AG09309 (cell line): Measurements from ENCODE around the gene ELP1.

Source experiments
- DNase-seq: peaks from one replicate; pipeline ENCODE4 v3.0.0-alpha.2; 2010; ENCODE audit warnings: low read depth
- H3K4me3 ChIP-seq: 2 replicates; pipeline ENCODE4 v1.5.1; 2011; ENCODE audit warnings: mild to moderate bottlenecking, low read depth, low read length, moderate library complexity; ENCODE audit not compliant: control insufficient read depth
- TF ChIP-seq, protein P1 (sequence below): IDR thresholded peaks from 2 replicates; pipeline ENCODE4 v1.5.1; 2011; ENCODE audit warnings: mild to moderate bottlenecking, low read depth, low read length, inconsistent platforms; ENCODE audit not compliant: insufficient read depth, control insufficient read depth; ENCODE audit errors: missing control alignments

Gene ELP1

GRCh38 chr9:108869092-108869725 is 64.7 kb downstream of the ELP1 start:
- TF ChIP-seq, protein P1, sequence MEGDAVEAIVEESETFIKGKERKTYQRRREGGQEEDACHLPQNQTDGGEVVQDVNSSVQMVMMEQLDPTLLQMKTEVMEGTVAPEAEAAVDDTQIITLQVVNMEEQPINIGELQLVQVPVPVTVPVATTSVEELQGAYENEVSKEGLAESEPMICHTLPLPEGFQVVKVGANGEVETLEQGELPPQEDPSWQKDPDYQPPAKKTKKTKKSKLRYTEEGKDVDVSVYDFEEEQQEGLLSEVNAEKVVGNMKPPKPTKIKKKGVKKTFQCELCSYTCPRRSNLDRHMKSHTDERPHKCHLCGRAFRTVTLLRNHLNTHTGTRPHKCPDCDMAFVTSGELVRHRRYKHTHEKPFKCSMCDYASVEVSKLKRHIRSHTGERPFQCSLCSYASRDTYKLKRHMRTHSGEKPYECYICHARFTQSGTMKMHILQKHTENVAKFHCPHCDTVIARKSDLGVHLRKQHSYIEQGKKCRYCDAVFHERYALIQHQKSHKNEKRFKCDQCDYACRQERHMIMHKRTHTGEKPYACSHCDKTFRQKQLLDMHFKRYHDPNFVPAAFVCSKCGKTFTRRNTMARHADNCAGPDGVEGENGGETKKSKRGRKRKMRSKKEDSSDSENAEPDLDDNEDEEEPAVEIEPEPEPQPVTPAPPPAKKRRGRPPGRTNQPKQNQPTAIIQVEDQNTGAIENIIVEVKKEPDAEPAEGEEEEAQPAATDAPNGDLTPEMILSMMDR = no peak
- no peak for DNase-seq
- H3K4me3 ChIP-seq = no peak overlapping the region

GRCh38 chr9:108867829-108868228 is 66.1 kb downstream of the ELP1 start:
- DNase-seq = no peak
- TF ChIP-seq, protein P1 = no peak
- no peak overlapping the region for H3K4me3 ChIP-seq

DNA sequence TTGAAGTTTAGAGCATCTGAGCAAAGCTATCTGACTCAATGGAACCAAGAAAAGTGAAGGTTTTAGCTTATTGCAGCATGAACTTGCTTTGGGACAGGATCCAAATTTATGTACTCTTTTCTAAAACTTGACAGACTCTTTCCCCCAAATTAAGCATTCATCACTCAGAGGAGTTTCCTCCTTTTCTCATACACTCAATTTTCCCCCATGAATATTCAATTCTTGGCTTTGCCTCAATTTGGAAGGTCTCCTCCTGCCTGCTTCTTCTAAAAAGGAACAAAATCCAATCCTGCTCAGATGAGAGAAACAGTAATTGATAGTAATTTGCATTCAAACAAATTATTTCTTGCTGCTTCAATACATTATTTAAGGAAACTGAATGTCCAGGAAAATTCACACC is 66.8 kb downstream of the ELP1 start:
- no peak for DNase-seq
- TF ChIP-seq, protein P1 = no peak

DNA sequence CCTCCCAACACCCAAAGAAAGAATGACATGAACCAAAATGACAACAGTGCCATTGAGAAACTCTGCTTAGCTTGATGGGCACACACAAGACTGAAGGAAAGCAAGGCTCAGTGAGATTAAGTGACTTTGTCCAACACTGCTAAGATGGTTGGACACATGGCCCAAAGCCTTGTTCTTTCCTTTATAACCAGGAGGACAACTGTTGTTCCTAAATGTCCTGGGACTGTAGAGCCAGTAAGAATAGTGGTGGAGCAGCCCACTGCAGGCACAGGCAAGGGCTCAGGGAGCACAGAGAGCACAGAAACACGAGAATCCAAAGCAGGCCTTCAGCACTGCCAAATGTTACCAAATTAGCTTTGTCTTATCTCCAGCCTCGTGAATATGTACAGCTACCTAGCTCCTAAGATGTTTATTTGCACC is 67.9 kb downstream of the ELP1 start:
- TF ChIP-seq, protein P1 = no peak
- no peak for DNase-seq
- H3K4me3 ChIP-seq = no peak overlapping the region

More for the DNA sequence above, 66.8 kb downstream of the ELP1 start:
- H3K4me3 ChIP-seq = no peak overlapping the region

GRCh38 chr9:108865037-108865436 is 68.9 kb downstream of the ELP1 start:
- DNase-seq = no peak
- H3K4me3 ChIP-seq = no peak overlapping the region
- TF ChIP-seq, protein P1 = no peak

DNA sequence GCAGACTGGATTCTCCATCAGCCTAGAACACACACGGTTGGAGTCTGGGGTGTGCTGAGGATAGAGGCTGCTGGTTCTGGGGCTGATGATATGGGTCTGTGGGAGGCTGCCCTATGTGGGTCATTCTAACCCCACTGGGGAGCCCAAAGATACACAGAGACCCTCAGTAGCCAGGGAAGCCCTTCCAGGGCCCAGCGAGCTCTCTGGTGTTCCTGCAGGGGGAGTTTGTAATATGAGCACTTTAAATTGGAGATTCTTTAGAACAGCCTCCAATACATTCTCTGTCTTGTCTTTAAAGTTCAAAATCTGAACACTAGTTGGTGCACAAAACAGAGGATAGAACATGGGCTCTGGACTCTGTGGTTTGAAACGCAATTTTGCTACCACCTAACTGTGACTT is 69.5 kb downstream of the ELP1 start:
- TF ChIP-seq, protein P1 = no peak
- H3K4me3 ChIP-seq = no peak overlapping the region
- DNase-seq = no peak
